HEK293T (cell line): ENCODE measurements around the gene NSUN5.

Source experiments
- BHLHE40 ChIP-seq: fragments of 450-650 bp; IDR thresholded peaks from 2 replicates; pipeline ENCODE4 v1.6.1; 2016; ENCODE audit warnings: mild to moderate bottlenecking, moderate library complexity, borderline replicate concordance
- FOXA1 ChIP-seq: fragments of 450-650 bp; IDR thresholded peaks from 2 replicates; pipeline ENCODE4 v1.6.1; 2016; ENCODE audit warnings: mild to moderate bottlenecking
- FOXM1 ChIP-seq: fragments of 450-650 bp; IDR thresholded peaks from 2 replicates; pipeline ENCODE4 v1.6.1; 2017; ENCODE audit warnings: mild to moderate bottlenecking, borderline replicate concordance
- NFRKB ChIP-seq: fragments of 450-650 bp; IDR thresholded peaks from 2 replicates; pipeline ENCODE4 v1.6.1; 2016; ENCODE audit warnings: mild to moderate bottlenecking, moderate library complexity
- PKNOX1 ChIP-seq: fragments of 450-650 bp; IDR thresholded peaks from 2 replicates; pipeline ENCODE4 v1.6.1; 2016
- SUZ12 ChIP-seq: fragments of 450-650 bp; IDR thresholded peaks from 2 replicates; pipeline ENCODE4 v1.6.1; 2016; ENCODE audit warnings: mild to moderate bottlenecking
- TARDBP ChIP-seq: fragments of 450-650 bp; IDR thresholded peaks from 2 replicates; pipeline ENCODE4 v1.6.1; 2016
- ZNF384 ChIP-seq: fragments of 450-650 bp; IDR thresholded peaks from 2 replicates; pipeline ENCODE4 v1.6.1; 2016

GRCh38 chr7:73342645-73343044 lies 34.0 kb upstream of the NSUN5 start:
- TF ChIP-seq ZNF384 = no peak
- TF ChIP-seq TARDBP = no peak
- no peak for TF ChIP-seq FOXA1
- no peak for TF ChIP-seq SUZ12
- no peak for TF ChIP-seq PKNOX1
- no peak for TF ChIP-seq NFRKB
- no peak for TF ChIP-seq FOXM1
- TF ChIP-seq BHLHE40 = no peak
